Measurements from ENCODE around the gene BID.

The BID gene

GRCh38 chr22:17719911-17720310 is 54.4 kb downstream of the BID start:
- no peak for TF ChIP-seq CTCF (IDR thresholded peaks at IDR 0.05; ENCODE audit: control insufficient read depth, insufficient read depth, low read depth, low read length, missing control alignments)
- no peak overlapping the region for H3K4me3 ChIP-seq (ENCODE audit: control insufficient read depth, low read depth, low read length)

DNA sequence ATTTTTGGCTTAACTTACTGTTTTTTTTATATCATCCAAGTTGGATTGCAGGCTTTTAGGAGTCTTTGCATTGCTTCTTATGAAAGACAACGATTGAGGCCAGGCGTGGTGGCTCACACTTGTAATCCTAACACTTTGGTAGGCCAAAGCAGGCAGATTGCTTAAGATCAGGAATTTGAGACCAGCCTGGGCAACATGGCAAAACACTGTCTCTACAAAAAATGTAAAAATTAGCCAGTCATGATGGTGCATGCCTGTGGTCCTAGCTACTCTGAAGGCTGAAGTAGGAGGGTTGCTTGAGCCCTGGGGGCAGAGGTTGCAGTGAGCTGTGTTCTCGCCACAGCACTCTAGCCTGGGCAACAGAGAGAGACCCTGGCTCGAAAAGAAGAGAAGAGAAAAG is 56.6 kb downstream of the BID start:
- peak; percentile 63 for DNase-seq (ENCODE audit: low read depth)
- no peak overlapping the region for H3K4me3 ChIP-seq (ENCODE audit: control insufficient read depth, low read depth, low read length)
- TF ChIP-seq CTCF (IDR thresholded peaks at IDR 0.05; ENCODE audit: control insufficient read depth, insufficient read depth, low read depth, low read length, missing control alignments) = no peak

More at GRCh38 chr22:17719911-17720310, 54.4 kb downstream of the BID start:
- no peak for DNase-seq (ENCODE audit: low read depth)

GRCh38 chr22:17716529-17716928 is 57.7 kb downstream of the BID start:
- DNase-seq (ENCODE audit: low read depth) = no peak
- H3K4me3 ChIP-seq (ENCODE audit: control insufficient read depth, low read depth, low read length) = no peak overlapping the region
- no peak for TF ChIP-seq CTCF (IDR thresholded peaks at IDR 0.05; ENCODE audit: control insufficient read depth, insufficient read depth, low read depth, low read length, missing control alignments)

- no peak for TF ChIP-seq CTCF (IDR thresholded peaks at IDR 0.05; ENCODE audit: control insufficient read depth, insufficient read depth, low read depth, low read length, missing control alignments)
- H3K4me3 ChIP-seq (ENCODE audit: control insufficient read depth, low read depth, low read length) = no peak overlapping the region
- no peak for DNase-seq (ENCODE audit: low read depth)
Observed at GRCh38 chr22:17712441-17712840, 61.8 kb downstream of the BID start.

DNA sequence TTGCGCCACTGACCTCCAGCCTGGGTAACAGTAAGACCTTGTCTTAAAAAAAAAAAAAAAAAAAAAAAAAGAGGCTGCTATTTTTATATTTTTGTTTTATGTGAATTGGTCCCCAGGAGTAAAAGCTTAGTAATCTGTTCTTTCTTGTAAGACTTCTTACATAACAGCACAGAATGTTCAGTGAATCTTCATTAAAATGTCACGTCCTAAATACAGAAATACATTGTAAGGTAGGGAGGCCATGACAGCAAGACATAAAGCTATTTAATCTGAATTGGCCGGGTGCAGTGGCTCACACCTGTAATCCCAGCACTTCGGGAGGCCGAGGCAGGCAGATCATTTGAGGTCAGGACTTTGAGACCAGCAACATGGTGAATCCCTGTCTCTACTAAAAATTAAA is 64.2 kb downstream of the BID start:
- no peak overlapping the region for H3K4me3 ChIP-seq (ENCODE audit: control insufficient read depth, low read depth, low read length)
- DNase-seq (ENCODE audit: low read depth) = no peak
- no peak for TF ChIP-seq CTCF (IDR thresholded peaks at IDR 0.05; ENCODE audit: control insufficient read depth, insufficient read depth, low read depth, low read length, missing control alignments)

GRCh38 chr22:17707526-17707925 is 66.7 kb downstream of the BID start:
- no peak overlapping the region for H3K4me3 ChIP-seq (ENCODE audit: control insufficient read depth, low read depth, low read length)
- no peak for DNase-seq (ENCODE audit: low read depth)
- TF ChIP-seq CTCF (IDR thresholded peaks at IDR 0.05; ENCODE audit: control insufficient read depth, insufficient read depth, low read depth, low read length, missing control alignments) = no peak

DNA sequence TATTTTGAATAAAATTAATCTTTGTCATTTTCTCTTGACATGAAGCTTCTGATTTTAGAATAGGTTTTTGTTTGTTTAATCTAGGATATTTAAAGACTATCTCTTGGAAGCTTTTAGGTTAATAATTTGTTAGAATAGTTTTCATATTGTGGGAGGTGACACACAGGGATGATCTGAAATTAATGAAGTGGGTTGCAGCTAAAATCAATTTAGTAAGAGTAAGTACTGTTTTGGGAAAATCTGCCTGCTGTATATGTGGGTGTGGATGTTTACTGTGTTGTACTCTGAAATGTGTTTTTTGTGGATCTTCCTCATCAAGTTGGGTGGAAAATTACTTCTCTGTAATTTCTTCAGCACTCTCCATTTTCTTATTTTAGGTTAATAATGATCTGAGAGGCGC is 67.3 kb downstream of the BID start:
- no peak for DNase-seq (ENCODE audit: low read depth)
- H3K4me3 ChIP-seq (ENCODE audit: control insufficient read depth, low read depth, low read length) = peak overlapping the region; percentile 20
- no peak for TF ChIP-seq CTCF (IDR thresholded peaks at IDR 0.05; ENCODE audit: control insufficient read depth, insufficient read depth, low read depth, low read length, missing control alignments)
